Middle frontal gyrus (tissue), 1 donor: ENCODE data around the gene BMP10.
"Not testable (repeated sequence)": the region's sequence is repeated elsewhere in the genome, so short reads cannot be mapped to it uniquely, and the experiment has no call there.

Source experiments
- DNase-seq: peaks from one replicate; pipeline ENCODE4 v3.0.0-alpha.2; 2015; ENCODE audit warnings: low spot score; ENCODE audit errors: extremely low spot score

The BMP10 gene

DNA sequence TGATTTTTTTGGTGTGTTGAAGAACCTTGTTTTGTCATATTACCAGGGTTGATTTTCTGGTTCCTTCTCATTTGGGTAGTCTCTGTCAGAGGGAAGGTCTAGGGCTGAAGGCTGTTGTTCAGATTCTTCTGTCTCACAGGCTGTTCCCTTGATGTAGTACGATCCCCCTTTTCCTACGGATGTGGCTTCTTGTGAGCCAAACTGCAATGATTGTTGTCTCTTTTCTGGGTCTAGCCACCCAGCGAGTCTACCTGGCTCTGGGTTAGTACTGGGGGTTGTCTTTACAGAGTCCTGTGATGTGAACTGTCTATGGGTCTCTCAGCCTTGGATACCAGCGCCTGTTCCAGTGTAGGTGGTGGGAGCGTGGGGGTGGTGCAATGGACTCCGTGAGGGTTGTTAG is 24.8 kb upstream of the BMP10 start:
- not testable (repeated sequence) for DNase-seq

DNA sequence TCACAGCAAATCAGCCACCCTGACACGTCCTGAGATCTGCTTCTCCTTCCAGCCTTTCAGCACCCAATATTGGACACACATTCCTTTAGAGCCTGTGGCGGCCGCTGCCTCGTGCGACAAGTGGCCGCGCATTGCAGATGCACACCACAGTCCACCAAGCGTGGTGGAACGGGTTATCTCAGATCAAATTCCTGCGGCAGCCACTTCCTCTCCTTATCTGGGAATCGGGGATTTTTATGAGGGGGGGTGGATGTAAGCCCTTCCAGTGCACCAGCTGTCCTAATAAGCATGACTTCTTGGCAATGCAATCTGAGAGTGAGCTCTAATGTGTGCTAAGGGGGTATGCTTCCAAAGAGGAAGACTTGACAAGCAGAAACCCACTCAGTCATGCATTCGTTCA is 18.3 kb upstream of the BMP10 start:
- DNase-seq: no peak

DNA sequence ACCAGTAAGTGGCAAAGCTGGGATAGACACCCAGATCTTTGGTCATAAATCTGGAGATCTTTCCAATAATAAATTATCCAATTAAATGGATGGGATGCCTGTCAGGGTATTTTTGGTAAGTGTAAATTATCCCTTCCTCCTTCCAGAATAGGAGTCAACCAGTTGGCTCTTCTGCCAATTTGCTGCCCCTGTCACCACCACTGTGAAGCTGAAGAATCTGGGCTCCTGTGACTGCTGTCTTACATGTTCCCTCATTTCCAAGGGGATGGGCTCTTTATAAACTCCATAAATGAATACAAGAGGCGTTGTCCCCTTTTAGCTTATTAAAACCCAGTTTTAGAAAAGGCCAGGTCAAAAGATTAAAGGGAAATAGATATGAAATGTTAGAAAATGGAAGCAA is 17.8 kb upstream of the BMP10 start:
- no peak for DNase-seq

DNA sequence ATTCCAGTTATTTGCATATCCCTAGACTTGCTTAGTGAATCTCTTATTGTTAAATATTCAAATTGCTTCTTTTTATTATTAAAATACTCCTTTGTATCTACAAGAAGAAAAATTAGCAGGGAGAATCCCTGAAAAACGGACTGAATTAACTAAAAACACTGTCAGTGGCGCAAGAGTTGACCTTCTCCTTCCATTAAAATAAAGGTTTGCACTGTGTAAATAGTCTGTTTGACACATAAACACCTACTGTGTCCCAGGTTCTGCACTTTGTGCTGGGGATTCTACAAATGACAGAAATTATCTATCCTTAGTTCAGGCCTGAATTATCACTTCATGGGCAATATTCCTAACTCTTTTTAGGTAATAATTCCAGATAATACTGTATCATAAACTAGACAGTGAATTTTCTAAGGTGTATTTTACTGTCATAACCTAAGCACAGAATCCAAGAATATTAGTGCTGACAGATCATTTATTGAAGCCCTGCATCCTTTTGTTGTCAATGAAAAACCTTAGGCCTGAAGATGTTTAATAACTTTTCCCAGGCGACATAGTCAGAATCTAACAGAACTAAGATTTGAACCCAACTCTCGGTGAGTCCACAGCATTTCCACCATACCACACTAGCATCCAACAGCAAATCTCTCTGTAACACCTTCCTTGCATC is 17.0 kb upstream of the BMP10 start:
- no peak for DNase-seq

DNA sequence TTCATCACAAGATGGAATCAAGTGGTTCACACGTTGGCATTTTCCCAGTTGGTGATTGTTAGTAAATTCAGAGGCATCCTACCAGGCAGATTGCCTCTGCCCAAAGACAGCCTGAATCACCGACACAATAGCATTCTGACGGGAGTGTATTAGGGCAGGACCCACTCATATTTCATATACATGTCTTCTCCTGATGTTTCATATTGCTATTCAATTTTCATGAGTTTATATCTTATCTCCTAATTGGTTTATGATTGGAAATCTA is 14.5 kb upstream of the BMP10 start:
- no peak for DNase-seq

DNA sequence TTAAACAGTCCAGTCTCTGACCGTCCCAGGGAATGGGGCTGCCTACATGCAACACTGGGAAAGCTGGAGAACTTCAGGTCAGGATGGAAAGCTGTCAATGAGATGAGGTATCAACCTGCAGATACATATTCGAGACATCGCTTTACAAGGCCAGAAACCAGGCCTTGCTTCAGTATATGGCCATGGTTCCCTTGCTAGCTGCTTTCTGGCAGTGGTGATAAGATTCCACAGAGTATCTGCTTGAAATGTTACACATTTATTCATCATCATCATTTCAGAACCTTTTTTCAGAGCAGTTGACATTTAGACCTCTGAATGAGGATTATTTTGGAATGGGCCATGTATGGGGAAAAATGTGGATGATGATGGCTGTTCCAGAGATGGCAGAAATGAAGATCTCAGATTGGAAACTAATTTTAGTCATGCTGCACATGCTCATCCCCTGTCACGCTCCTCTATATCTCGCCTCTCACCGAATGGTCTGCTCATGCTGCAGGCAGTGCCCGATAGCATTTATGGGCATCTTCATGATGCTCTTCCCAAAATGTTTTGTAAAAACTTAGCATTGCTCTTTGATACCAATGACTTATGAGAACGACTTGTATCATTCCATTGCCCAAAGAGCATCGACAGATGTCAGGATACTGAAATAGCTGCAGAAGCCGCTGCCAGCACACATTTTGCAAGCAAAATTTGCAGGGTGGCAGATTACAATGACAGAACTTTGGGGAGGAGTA is 14.0 kb upstream of the BMP10 start:
- no peak for DNase-seq

DNA sequence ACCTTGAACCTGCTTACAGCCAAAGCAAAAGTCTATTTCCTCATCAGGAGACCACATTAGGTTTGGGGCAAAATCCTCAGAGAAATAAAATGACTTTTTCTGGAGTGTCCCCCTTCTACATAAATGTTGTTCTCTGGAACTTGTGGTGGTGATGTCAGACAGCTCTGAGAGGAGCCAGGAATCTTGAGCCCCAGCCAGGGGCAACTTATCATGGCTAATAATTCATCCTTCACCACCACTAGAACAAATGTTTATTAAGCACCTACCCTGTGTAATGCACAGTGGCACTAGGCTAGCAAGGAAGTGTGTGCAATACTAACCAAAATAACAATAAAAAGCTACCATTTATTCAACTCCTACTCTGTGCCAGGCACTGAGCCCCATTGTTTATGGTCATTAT is 9.0 kb upstream of the BMP10 start:
- no peak for DNase-seq

DNA sequence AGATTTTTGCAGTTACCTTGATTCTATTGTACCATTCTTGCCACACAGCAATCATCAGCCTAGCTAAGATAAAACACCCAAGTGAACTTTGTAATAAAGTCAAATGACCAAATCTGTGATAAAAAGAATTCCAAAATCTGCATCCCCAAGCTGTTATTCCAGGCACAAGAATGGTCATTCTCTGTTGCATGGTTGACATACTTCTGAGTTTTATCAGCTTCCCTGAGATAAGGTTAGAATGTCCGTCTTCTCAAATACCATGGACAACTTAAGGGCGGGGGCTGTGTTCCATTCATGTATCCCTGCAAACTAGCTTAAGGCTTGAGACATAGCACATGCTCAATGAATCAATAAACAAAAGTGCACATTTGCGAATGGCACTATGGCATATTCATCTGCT is 8.1 kb upstream of the BMP10 start:
- DNase-seq: no peak

DNA sequence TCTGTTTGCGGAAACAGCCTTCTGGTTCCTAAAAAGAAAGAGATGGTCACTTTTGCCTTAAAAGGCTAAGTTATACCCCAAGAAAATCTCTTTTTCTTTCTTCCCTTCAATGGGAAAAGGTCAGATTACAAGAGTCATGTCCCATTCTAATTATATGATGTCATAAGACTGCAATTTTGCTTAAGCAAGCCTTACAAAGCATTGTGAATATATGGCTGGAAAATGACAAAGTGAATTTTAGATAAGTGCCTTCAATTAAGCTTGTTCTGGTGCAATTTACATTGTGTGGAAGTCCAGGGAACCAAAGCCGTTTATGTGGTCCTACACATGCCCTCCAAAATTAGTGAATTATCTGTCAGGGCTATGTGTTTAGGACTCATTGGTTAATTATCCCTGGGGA is 7.6 kb upstream of the BMP10 start:
- no peak for DNase-seq

DNA sequence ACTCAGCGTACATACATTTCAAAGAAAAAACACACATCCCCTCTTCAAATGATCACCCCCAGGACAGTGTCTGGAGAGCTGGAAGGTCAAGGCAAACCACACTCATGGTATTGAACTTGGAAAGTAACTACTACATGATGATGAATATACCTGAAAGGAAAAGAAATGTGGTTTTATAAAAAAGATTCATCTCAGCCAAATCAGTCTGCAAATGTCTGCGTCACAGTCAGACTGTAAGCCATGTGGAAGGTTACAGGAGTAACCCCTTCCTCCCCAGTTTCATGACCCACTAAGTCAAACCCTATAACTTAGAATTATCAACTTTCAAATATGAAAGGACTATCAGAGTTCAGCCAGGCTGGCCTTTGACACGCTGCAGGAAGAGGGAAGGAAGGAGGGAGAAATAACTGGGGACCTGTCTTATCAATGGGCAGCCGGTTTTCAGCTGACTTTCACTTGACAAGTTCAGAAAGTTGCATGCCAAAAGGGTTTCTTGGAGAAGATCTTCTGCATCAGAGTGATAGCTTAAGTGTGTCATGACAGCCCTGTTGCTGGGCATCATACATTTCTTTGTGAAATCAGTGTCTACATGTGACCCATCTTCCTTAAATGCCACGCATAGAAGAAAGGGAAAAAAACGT is 7.0 kb upstream of the BMP10 start:
- DNase-seq: no peak

DNA sequence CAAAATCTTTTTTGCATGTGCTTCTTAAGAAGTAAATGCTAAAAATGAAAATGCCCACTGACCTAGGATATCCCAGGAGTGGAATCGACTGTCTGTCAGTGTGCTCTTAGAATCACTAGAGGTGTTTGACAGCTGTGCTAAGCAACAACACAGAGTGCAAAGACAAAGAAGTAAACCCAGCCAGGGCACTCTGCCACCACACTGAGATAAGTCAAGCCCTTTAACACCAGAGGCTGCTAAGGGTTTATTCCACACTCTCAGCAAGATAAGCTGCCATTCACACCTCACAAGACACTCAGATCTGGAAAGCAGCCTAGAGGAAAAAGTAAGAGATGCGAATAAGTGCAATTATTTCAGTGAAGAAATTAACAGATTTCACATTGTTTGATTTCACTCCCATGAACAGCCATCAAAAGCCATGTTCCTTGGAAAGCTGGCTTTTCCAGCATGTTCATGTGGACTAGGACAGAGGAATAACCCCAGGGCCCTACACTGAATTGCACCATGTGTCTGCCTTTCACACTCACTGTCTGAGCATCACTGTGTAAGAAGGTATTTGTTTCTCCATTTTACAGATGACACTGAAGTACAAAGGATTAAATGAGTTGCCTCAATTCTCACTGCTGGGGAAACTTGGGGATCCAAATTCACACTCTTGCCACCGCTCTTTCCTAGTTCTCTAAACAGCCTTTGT is 6.0 kb upstream of the BMP10 start:
- no peak for DNase-seq

DNA sequence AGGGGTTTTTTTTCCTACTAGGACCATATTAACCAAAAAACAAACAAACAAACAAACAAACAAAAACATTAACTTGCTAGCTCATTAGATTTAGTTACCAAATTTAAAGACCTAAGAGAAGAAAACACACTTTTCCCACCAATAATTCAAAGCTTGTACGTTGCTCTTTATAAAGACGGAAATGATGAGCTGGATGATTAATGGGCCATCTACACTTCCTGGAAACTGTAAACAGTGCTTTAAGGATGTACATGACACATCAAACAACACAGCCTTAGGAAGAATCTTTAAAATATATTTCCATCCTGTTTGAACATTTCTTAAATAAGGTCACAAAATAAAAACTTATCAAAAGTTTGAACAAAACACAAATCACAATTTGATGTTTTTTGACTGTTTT is 982 bp downstream of the BMP10 start:
- no peak for DNase-seq

DNA sequence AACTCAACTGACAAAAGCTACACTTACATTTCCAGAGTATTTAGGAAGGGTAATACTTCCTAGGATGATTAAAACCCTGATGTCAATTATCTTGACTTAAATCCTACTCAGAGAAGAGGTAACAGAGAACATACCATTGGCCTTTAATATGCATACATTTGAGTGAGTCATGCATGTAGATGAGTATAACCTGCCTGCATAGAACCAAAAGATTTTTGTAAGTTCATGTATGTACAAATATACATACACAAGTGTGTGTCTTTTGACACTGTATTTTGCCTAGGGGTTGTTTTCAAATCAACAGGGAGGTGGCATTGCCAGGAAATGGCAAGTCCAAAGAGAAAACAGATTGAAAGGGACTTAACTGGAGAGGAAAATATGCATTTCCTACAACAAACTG is 6.1 kb downstream of the BMP10 start:
- no peak for DNase-seq

DNA sequence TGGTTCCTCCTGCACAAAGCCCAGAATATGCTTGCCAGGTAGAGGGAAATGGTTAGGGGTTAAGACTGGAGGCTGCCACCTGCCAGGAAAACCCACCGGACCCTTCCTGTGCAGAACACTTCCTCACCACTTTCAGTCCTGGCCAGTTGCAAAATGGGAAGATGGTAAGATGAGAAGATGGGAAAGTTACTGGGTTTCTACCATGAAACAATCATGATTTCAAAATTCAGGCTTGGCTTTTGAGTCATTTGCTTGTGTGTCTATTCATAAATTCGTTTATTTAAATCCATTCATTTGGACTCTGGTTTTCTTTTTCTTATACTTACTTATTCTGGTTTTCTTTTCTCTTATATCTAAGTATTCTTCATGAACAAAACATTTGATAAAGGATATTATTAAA is 7.2 kb downstream of the BMP10 start:
- no peak for DNase-seq

DNA sequence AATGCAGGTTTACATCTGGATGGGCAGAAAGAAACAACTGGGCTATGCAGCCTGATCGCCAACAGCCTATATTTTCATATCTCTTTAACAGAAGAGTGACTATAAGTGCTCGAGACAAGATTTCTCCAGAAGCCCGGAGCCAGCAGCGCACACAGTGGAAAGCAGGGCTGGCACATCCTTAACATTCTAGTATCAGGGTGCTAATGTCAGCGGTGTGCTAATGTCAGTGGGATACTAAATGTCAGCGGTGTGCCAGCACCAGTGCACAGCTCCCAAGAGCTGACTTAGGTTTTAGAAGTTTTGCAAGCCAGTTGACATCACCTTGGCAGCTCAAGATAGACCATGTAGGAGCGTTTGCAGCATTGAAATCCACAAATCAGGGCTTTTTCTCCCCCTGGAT is 8.3 kb downstream of the BMP10 start:
- no peak for DNase-seq

DNA sequence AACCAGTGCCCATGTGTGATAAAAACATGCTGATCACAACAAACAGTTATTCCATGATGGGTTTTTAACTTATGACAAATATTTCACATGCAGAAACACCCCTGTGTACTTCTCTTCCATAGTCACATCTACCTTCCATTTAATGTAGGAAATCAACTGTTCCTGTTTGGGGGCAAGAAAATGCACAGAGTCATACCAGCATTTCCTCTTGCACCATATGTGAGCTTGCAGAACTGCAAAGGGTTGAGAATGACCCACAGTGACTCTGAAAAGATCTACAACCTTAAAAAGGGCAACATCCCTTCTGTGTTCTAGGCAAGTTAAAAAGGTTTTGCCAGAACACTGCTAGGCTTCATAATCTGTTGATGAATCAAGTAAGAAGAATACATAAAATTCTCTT is 9.9 kb downstream of the BMP10 start:
- DNase-seq: no peak

DNA sequence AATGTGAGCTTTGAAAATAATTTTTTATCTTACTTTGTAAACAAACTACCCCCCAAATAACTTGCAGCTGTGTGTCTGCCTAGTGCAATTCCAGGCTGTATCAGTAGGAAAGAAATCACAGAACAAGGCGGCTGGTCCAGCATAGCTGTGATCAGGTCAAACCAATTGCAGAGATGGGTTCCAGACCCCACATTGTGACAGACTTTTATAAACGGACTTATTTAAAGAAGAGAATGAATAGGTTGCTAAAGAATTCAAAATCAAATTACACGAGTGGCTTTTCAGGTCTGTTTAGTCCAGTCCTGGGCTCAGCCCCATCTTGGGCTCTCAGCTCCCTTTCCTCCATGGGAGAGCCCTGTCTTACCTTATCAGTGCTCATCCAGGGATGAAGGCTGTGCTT is 11.1 kb downstream of the BMP10 start:
- DNase-seq: no peak

DNA sequence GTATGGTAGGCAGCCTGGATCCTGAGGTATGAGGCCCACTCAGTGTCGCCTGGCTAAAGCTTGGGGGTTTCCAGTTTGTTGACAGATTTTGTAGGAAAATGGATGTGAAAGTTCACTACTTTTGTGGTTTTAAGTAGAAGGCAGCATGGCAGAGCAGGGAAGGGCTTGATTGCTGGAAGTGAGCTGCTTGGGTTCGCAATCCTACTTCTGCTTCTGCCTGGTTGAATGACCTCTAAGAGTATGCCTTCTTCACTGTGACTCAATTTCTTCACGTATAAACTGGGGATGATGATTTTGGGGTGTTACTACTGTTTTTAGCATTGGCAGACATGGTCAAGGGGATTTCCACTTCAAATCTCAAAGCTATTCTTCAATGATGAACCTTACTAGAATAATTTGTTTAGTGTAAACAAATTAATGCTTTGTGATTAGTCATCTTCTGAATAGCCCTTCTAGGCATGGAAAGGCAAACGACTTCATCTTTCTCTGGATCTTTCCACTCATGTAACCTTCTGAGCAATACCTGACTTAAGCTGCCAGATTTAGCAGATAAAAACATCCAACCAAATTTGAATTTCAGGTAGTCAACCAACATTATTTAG is 13.2 kb downstream of the BMP10 start:
- DNase-seq: no peak

DNA sequence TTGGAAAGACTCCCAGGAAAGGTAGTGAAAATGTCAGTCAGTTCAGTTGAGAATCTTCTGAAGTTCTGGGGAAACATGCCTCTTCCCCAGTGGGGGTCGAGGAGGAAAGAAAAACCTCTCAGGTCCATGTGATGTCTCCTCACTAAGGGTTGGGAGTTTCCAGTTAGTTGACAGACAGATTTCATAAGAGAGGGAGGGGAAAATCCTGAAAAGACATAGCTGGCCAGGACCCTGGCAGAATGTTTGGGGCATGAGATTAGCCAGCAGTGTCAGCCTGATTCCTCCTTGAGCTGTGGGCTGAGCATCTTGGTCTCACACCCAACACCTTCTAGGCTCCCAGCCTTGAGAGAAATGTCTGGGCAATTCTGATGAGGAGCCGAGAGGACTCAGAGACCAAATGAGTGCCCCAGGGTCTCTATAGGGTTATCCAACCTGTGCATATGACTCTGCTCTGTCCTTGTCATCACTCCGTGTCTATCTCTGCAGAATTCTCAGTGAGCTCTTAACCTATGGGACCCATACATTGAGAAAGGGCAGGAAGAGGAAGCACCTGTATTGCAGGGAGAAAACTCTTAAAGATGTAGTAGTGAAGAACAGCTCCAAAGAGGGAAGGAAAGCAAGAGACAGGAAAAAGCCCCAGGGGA is 13.9 kb downstream of the BMP10 start:
- DNase-seq: no peak

DNA sequence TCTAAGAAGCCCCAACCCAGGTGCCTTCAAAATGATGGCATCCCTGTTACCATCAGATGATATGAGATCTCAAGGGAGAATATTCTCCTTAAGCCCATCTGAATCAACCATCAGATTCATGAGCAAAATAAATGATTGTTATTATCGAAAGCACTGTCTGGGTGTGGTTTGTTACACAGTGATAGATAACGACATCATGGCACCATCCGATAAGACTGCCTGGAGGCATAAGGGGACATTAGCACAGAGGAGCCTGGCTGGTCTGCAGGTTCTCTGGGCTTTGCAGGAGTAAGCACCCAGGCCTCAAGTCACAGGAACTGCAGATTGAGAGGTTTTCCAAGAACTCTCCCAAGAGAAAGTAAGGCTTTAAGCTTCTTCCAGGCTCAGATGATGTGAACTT is 15.6 kb downstream of the BMP10 start:
- no peak for DNase-seq

DNA sequence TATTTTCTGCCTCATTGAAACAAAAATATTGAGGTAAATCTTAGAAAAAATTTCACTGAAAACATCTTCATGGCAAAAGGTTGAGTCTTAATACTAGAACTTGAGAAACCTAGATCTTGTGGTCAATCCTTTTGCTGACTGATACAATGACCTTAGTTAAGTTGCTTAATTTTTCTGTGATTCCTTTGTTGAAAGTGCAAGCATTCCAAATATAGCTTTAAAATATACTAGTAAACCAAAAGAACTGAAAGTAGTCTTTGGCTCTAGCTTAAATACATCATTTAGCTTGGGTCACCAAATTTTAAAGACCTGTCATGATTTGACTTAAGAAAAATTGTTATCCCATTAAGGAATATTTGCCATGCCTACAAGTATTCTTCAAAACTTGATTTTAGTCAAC is 16.7 kb downstream of the BMP10 start:
- no peak for DNase-seq

DNA sequence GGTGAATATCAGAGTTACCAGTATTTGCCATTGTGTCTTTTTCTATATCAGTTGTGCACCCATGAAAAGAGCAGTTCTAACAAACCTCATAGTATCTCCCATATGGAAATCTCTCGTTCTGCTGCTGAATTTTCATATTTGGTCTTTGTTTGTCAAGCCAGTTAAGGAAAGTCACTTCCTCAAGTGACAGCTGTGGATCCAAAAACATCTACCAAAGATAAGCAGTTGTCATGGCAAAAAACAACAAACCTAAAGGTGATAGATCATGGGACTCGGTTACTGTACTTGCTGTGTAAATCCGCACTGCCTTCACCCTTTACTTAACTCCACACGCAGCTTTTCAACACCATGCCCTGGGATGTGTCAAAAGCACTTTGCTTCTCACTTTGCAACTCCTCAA is 17.3 kb downstream of the BMP10 start:
- no peak for DNase-seq
